HepG2 (cell line): ENCODE results near the gene COX4I2. TPM values are rescaled to one million over a fixed set of nuclear protein-coding genes. Genes with fewer than 3 reads are reported as not detected.

Source experiments
- FOSL2 ChIP-seq: sonication (generic); formaldehyde crosslinking; IDR thresholded peaks from 2 replicates; pipeline ENCODE4 v1.4.0; 2020; ENCODE audit warnings: missing genetic modification reagents
- LCORL ChIP-seq, 2 experiments: fragments of 450-650 bp in 1 of 2; sonication (generic) in 1 of 2; formaldehyde crosslinking in 1 of 2; IDR thresholded peaks; 2 replicates each; pipeline versions ENCODE4 v1.5.0 to v1.6.1; 2017 to 2020; ENCODE audit warnings: antibody characterized with exemption in 1 of 2, missing genetic modification reagents in 1 of 2
- MLXIP ChIP-seq: sonication (generic); formaldehyde crosslinking; IDR thresholded peaks from 2 replicates; pipeline ENCODE4 v1.9.0; 2021; ENCODE audit warnings: missing genetic modification reagents, borderline replicate concordance
- MTF1 ChIP-seq: sonication (generic); formaldehyde crosslinking; IDR thresholded peaks from 2 replicates; pipeline ENCODE4 v1.5.0; 2020; ENCODE audit warnings: missing genetic modification reagents
- NRL ChIP-seq: sonication (generic); formaldehyde crosslinking; IDR thresholded peaks from 2 replicates; pipeline ENCODE4 v1.5.0; 2020; ENCODE audit warnings: missing genetic modification reagents, mild to moderate bottlenecking, moderate library complexity, borderline replicate concordance
- PLRG1 ChIP-seq: fragments of 450-650 bp; conservative IDR thresholded peaks from 2 replicates; pipeline ENCODE4 v1.6.1; 2016
- PRPF4 ChIP-seq: fragments of 200-400 bp; formaldehyde crosslinking; IDR thresholded peaks from 2 replicates; pipeline ENCODE4 v1.6.1; 2016; ENCODE audit warnings: low read length, low read depth; ENCODE audit not compliant: poor library complexity, severe bottlenecking
- RBFOX2 ChIP-seq: fragments of 200-400 bp; formaldehyde crosslinking; IDR thresholded peaks from 2 replicates; pipeline ENCODE4 v1.6.1; 2017; ENCODE audit warnings: low read depth, mild to moderate bottlenecking, low read length
- RFX3 ChIP-seq: IDR thresholded peaks from 2 replicates; pipeline ENCODE4 v1.6.1; 2016; ENCODE audit warnings: missing biosample characterization, missing genetic modification reagents
- RFX5 ChIP-seq: IDR thresholded peaks from 2 replicates; pipeline ENCODE4 v1.6.1; 2011; ENCODE audit warnings: low read depth, low read length, improper control_type of control experiment
- SAFB2 ChIP-seq: sonication (generic); formaldehyde crosslinking; IDR thresholded peaks from 2 replicates; pipeline ENCODE4 v1.5.1; 2020; ENCODE audit warnings: missing genetic modification reagents, low read depth, mild to moderate bottlenecking, borderline replicate concordance
- SRSF1 ChIP-seq: fragments of 200-400 bp; formaldehyde crosslinking; optimal IDR thresholded peaks from 2 replicates; pipeline ENCODE3; 2017; ENCODE audit warnings: mild to moderate bottlenecking, low read depth, low read length, moderate library complexity
- SRSF9 ChIP-seq: fragments of 200-400 bp; formaldehyde crosslinking; IDR thresholded peaks from 2 replicates; pipeline ENCODE4 v1.6.1; 2018; ENCODE audit warnings: borderline replicate concordance, mild to moderate bottlenecking, low read depth, low read length; ENCODE audit not compliant: insufficient read depth, poor library complexity, severe bottlenecking
- TEAD3 ChIP-seq: optimal IDR thresholded peaks from 2 replicates; pipeline ENCODE3; 2016; ENCODE audit warnings: borderline replicate concordance
- ZBTB38 ChIP-seq: sonication (generic); formaldehyde crosslinking; IDR thresholded peaks from 2 replicates; pipeline ENCODE4 v1.5.1; 2020; ENCODE audit warnings: mild to moderate bottlenecking, missing genetic modification reagents
- ZNF30 ChIP-seq: sonication (generic); formaldehyde crosslinking; IDR thresholded peaks from 2 replicates; pipeline ENCODE4 v1.5.0; 2020; ENCODE audit warnings: mild to moderate bottlenecking, missing genetic modification reagents
- ZNF501 ChIP-seq: sonication (generic); formaldehyde crosslinking; IDR thresholded peaks from 2 replicates; pipeline ENCODE4 v1.5.1; 2020; ENCODE audit warnings: mild to moderate bottlenecking, moderate library complexity, missing genetic modification reagents
- ZNF747 ChIP-seq: sonication (generic); formaldehyde crosslinking; IDR thresholded peaks from 2 replicates; pipeline ENCODE4 v1.8.1; 2023; ENCODE audit warnings: missing genetic modification reagents, mild to moderate bottlenecking, borderline replicate concordance
- ZNF781 ChIP-seq: sonication (generic); formaldehyde crosslinking; IDR thresholded peaks from 2 replicates; pipeline ENCODE4 v1.5.1; 2020; ENCODE audit warnings: borderline replicate concordance, mild to moderate bottlenecking, missing genetic modification reagents; ENCODE audit errors: not compliant biosample characterization
- polyA plus RNA-seq, 8 experiments: library from polyadenylated mRNA; depleted of rRNA in 3 of 8; stranded (reverse) in 7 of 8; unstranded in 1 of 8; fragments of >200 nt; fragmentation: Illumina TruSeq in 4 of 8; extraction: Trizol in 4 of 8; gene quantifications; 2 replicates each; pipeline versions ENCODE4 v1.2.1 to v1.2.3, GENCODE V29; 2011 to 2016; ENCODE audit warnings: low read depth in 4 of 8, missing spikeins in 1 of 8, mixed read lengths in 1 of 8; ENCODE audit not compliant: insufficient read depth in 1 of 8
- total RNA-seq, 5 experiments: library from RNA; depleted of rRNA; stranded (reverse); fragments of >200 nt; fragmentation: Illumina TruSeq; extraction: Trizol; gene quantifications; 2 replicates each; pipeline ENCODE4 v1.2.3, GENCODE V29; 2016; ENCODE audit warnings: low read depth in 1 of 5
- TF ChIP-seq, protein P1 (sequence below), 2 experiments: sonication (generic) in 1 of 2; formaldehyde crosslinking in 1 of 2; IDR thresholded peaks; 2 replicates each; pipeline versions ENCODE4 v1.6.1 to v1.9.0; 2014 to 2022; ENCODE audit warnings: antibody characterized with exemption in 1 of 2, borderline replicate concordance in 1 of 2, inconsistent platforms in 1 of 2, low read depth in 1 of 2, missing genetic modification reagents in 1 of 2

COX4I2 gene
- total and polyA plus RNA-seq, 2 of the 13 experiments (the other 11 are each of a cell fraction or from before 2014, with no cell fraction given) = 1.1 TPM; not detected in 1

- TF ChIP-seq, protein P1, sequence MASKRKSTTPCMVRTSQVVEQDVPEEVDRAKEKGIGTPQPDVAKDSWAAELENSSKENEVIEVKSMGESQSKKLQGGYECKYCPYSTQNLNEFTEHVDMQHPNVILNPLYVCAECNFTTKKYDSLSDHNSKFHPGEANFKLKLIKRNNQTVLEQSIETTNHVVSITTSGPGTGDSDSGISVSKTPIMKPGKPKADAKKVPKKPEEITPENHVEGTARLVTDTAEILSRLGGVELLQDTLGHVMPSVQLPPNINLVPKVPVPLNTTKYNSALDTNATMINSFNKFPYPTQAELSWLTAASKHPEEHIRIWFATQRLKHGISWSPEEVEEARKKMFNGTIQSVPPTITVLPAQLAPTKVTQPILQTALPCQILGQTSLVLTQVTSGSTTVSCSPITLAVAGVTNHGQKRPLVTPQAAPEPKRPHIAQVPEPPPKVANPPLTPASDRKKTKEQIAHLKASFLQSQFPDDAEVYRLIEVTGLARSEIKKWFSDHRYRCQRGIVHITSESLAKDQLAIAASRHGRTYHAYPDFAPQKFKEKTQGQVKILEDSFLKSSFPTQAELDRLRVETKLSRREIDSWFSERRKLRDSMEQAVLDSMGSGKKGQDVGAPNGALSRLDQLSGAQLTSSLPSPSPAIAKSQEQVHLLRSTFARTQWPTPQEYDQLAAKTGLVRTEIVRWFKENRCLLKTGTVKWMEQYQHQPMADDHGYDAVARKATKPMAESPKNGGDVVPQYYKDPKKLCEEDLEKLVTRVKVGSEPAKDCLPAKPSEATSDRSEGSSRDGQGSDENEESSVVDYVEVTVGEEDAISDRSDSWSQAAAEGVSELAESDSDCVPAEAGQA (IDR thresholded peaks at IDR 0.05; ENCODE audit: low read depth) = 0 out of 2 replicates have a peak, but pooled peaks have one; percentile 10
- TF ChIP-seq, protein P1 (CRISPR knock-in tag; IDR thresholded peaks at IDR 0.05; ENCODE audit: borderline replicate concordance) = no peak
- no peak for TF ChIP-seq LCORL (IDR thresholded peaks at IDR 0.05)
- peak; percentile 86 for TF ChIP-seq LCORL (CRISPR knock-in tag; IDR thresholded peaks at IDR 0.05)
- TF ChIP-seq SAFB2 (CRISPR knock-in tag) = peak; percentile 85; the same call in 1 of the 2 replicates
- no peak for TF ChIP-seq PRPF4
- peak; percentile 83 for TF ChIP-seq RBFOX2
- peak; percentile 95 for TF ChIP-seq SRSF1
- peak; percentile 84 for TF ChIP-seq ZNF781 (CRISPR knock-in tag)
- peak; percentile 62 for TF ChIP-seq TEAD3 (CRISPR knock-in tag)
- TF ChIP-seq NRL (CRISPR knock-in tag) = peak; percentile 93; the same call in 1 of the 2 replicates
- TF ChIP-seq RFX5 = no peak
- no peak; the same call in 1 of the 2 replicates for TF ChIP-seq FOSL2
- TF ChIP-seq RFX3 (CRISPR knock-in tag) = no peak
- peak; percentile 82 for TF ChIP-seq ZBTB38 (CRISPR knock-in tag)
- TF ChIP-seq PLRG1 = no peak
- TF ChIP-seq ZNF747 = peak; percentile 86; the same call in 1 of the 2 replicates
- TF ChIP-seq ZNF30 (CRISPR knock-in tag) = no peak
- peak; percentile 83; the same call in 1 of the 2 replicates for TF ChIP-seq MTF1 (CRISPR knock-in tag)
- no peak for TF ChIP-seq SRSF9
- TF ChIP-seq MLXIP (CRISPR knock-in tag) = no peak
- peak; percentile 78 for TF ChIP-seq ZNF501
These were observed 24.1 kb downstream of the COX4I2 start (continued) for GRCh38 chr20:31661625-31662371.
